AG04450 (cell line): ENCODE data around the gene NSMCE1. TPM values are rescaled to one million over a fixed set of nuclear protein-coding genes. Genes with fewer than 3 reads are reported as not detected.
A peak's percentile ranks its signal among the peaks of the same experiment; 100 is the strongest.
"Not testable (repeated sequence)": the region's sequence is repeated elsewhere in the genome, so short reads cannot be mapped to it uniquely, and the experiment has no call there.

ENCODE experiments used
- CTCF ChIA-PET: fragments of 300-600, 350-600 bp; formaldehyde crosslinking; extraction: SDS; loops from one replicate; lab custom pipeline; 2022; ENCODE audit warnings: antibody characterized with exemption, inconsistent platforms; lab: Charles Lee
- POLR2A ChIA-PET: fragments of 350-600 bp; formaldehyde crosslinking; extraction: SDS; loops from one replicate; lab custom pipeline; 2021; ENCODE audit warnings: antibody characterized with exemption, inconsistent platforms; lab: Yijun Ruan, JAX
- DNase-seq: peaks from one replicate; pipeline ENCODE4 v3.0.0-alpha.2; 2011; ENCODE audit warnings: low read depth, low spot score
- H3K27ac ChIP-seq: one replicate; pipeline ENCODE4 v1.5.1; 2012; ENCODE audit warnings: low read depth, low read length, control low read depth
- H3K27me3 ChIP-seq: one replicate; pipeline ENCODE4 v1.6.0; 2012; ENCODE audit warnings: low read length; ENCODE audit not compliant: control insufficient read depth, insufficient read depth
- H3K4me3 ChIP-seq: 2 replicates; pipeline ENCODE4 v1.5.1; 2011; ENCODE audit warnings: mild to moderate bottlenecking, low read depth, low read length, control low read depth
- H3K9me3 ChIP-seq: 2 replicates; pipeline ENCODE4 v1.5.1; 2012; ENCODE audit warnings: low read length; ENCODE audit not compliant: control insufficient read depth, insufficient read depth
- CTCF ChIP-seq: IDR thresholded peaks from 2 replicates; pipeline ENCODE4 v1.5.1; 2011; ENCODE audit warnings: low read depth, low read length, control low read depth, inconsistent platforms
- polyA plus RNA-seq: library from polyadenylated mRNA; depleted of rRNA; stranded (reverse); fragments of >200 nt; gene quantifications from 2 replicates; pipeline ENCODE4 v1.2.3, GENCODE V29; 2011

The NSMCE1 gene
- polyA plus RNA-seq, 1 experiment, result 35.4 TPM

DNA sequence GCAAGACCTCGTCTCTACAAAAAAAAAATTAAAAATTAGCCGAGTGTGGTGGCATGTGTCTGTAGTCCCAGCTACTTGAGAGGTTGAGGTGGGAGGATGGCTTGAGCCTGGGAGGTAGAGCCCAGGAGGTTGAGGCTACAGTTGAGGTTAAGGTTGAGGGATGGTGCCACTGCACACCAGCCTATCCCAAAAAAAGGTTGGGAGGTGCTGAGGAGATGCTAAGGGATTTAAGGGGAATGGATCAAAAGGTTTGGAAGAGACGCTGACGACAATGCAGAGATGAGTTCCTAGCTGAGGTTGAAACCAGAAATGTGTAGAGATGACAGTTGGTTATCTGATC is 4.7 kb upstream of the NSMCE1 start:
- H3K9me3 ChIP-seq, result peaks cover 3% of the 10 kb centered on the region; the same call in 1 of the 2 replicates
- peak overlapping the region; percentile 21 for H3K27ac ChIP-seq
- no peak overlapping the region for H3K4me3 ChIP-seq
- TF ChIP-seq CTCF, result no peak
- ChIA-PET CTCF (interaction anchor here (0.5 kb wide), 1 partner anchor 102 kb away, joined by 4 read pairs; no protein-coding TSS in a partner anchor), POLR2A (interaction anchor here (0.6 kb wide), 1 partner anchor 13 kb away, joined by 4 read pairs; no protein-coding TSS in a partner anchor)
- H3K27me3 ChIP-seq, result no peaks in the 10 kb centered on the region
- no peak for DNase-seq

GRCh38 chr16:27272697-27273096 is 4.1 kb upstream of the NSMCE1 start:
- H3K27ac ChIP-seq, H3K4me3 ChIP-seq, H3K27me3 ChIP-seq, POLR2A ChIA-PET, CTCF ChIA-PET, DNase-seq, H3K9me3 ChIP-seq: not testable (repeated sequence)

GRCh38 chr16:27272076-27272475 is 3.5 kb upstream of the NSMCE1 start:
- Histone ChIP-seq H3K27ac (no peak overlapping the region), H3K9me3 (peaks cover 3% of the 10 kb centered on the region; the same call in 1 of the 2 replicates), H3K4me3 (no peak overlapping the region), H3K27me3 (no peaks in the 10 kb centered on the region)
- ChIA-PET POLR2A (no interaction called here), CTCF (no interaction called here)
- DNase-seq, result no peak
- no peak for TF ChIP-seq CTCF

DNA sequence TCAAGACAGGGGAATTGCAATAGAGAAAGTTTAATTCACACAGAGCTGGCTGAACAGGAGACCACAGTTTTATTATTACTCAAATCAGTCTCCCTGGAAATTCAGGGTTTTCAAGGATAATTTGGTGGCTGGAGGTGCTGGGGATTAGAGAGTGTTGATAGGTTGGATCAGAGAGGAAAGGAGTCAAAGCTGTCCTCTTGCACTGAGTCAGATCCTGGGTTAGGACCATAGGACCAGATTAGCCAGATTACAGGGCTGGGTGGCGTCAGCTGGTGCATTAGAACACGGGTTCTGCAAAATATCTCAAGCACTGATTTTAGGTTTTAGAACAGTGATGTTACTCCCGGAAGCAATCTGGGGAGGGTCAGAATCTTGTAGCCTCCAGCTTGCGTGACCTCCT is 1.8 kb upstream of the NSMCE1 start:
- ChIA-PET CTCF (interaction anchor here (0.8 to 1.0 kb wide), 2 partner anchors 36 to 98 kb away, joined by 3 read pairs; no protein-coding TSS in a partner anchor), POLR2A (no interaction called here)
- no peak overlapping the region for H3K27ac ChIP-seq

DNA sequence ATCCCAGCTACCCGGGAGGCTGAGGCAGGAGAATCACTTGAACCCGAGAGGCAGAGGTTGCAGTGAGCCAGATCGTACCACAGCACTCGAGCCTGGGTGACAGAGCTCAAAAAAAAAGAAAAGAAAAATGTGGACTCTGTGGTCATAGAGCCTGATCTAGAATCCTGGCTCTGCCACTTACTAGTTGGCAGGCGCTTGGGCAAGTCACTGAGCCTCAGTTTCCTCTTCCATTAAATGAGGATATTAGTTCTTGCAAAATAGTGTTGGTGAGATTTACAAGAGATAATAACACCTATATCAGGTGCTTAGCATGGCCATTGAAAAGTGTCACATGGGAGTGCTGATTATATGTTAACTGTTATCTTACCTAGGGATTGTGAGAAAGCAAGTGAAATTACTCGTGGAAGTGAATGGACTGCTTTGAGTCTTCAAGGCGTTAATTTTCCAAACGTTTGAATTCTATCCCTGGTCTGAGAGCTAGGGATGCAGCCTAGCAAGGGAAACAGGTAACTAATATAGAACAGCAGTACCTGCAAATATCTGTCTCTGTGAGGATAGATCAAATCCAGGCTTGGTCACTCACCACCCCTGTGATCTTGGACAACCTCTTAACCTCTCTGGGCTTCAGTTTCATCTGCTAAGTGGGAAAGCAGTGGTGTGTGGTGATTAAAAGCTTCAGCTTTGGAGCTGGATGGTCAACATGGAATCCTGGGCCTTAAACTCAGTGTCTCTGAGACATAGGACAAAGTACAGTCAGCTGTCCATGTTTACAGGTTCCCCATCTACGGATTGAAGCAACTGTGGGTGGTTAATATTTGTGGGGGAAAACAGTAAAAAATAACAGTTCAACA is 953 bp upstream of the NSMCE1 start:
- no peak overlapping the region for H3K27ac ChIP-seq
- ChIA-PET CTCF (interaction anchor here (0.8 kb wide), 1 partner anchor 35 kb away, joined by 3 read pairs; no protein-coding TSS in a partner anchor), POLR2A (no interaction called here)
- no peaks in the 10 kb centered on the region for H3K27me3 ChIP-seq
- no peak for TF ChIP-seq CTCF
- peaks cover 3% of the 10 kb centered on the region; the same call in 1 of the 2 replicates for H3K9me3 ChIP-seq
- no peak for DNase-seq
- peak overlapping the region; percentile 86; the same call in 1 of the 2 replicates for H3K4me3 ChIP-seq

More for the DNA sequence above, 1.8 kb upstream of the NSMCE1 start:
- TF ChIP-seq CTCF, result no peak
- Histone ChIP-seq H3K27me3 (no peaks in the 10 kb centered on the region), H3K4me3 (no peak overlapping the region), H3K9me3 (peaks cover 3% of the 10 kb centered on the region; the same call in 1 of the 2 replicates)
- no peak for DNase-seq
